Neuron (in vitro differentiated cells): ENCODE measurements around the gene PARP2.

Experiments used
- H2AFZ ChIP-seq: one replicate; pipeline ENCODE4 v1.6.1; 2013; ENCODE audit warnings: low read depth, mild to moderate bottlenecking, inconsistent platforms, low read length, moderate library complexity
- H3K27me3 ChIP-seq: one replicate; pipeline ENCODE4 v1.6.1; 2013; ENCODE audit warnings: low read length; ENCODE audit not compliant: insufficient read depth
- H3K36me3 ChIP-seq: one replicate; pipeline ENCODE4 v1.6.1; 2013; ENCODE audit warnings: low read length; ENCODE audit not compliant: insufficient read depth
- H3K4me1 ChIP-seq: one replicate; pipeline ENCODE4 v1.6.1; 2013; ENCODE audit warnings: low read length; ENCODE audit not compliant: insufficient read depth
- H3K4me3 ChIP-seq: 2 replicates; pipeline ENCODE4 v1.5.1; 2013; ENCODE audit warnings: mild to moderate bottlenecking, low read length, moderate library complexity
- H3K9me3 ChIP-seq: one replicate; pipeline ENCODE4 v1.6.1; 2013; ENCODE audit warnings: low read length

Gene PARP2

DNA sequence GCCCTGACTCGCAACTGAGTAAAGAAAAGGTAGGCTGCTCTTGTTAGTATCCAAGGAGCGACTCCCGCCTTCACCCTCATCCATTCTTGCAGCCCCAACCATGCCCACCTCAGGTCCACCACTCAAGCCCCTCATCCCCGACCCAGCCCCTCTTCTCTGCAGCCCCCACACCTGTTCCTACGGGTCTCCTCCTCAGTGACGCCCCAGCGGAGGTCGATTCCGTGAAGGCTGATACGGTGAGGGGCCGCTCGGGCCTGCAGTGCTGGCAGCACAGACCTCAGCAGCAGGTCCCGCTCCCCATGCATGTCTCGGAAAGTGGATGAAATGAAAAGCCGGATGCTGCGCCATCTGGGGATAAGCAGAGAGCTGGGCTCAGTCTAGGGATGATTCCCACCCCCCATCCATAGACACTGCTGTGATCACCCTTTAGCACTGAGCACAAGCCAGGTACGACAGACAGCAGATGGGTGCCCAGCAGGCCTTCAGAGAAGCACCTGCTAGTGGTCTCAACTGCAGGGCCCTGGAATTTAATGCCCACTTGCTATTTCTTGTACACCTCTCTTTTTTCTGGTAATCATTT lies 42.9 kb downstream of the PARP2 start:
- no peaks in the 10 kb centered on the region for H3K9me3 ChIP-seq
- H3K27me3 ChIP-seq: no peaks in the 10 kb centered on the region
- peaks cover 71% of the 10 kb centered on the region for H3K36me3 ChIP-seq
- no peaks in the 10 kb centered on the region for H3K4me1 ChIP-seq
- H2AFZ ChIP-seq: no peak overlapping the region
- H3K4me3 ChIP-seq: no peak overlapping the region

DNA sequence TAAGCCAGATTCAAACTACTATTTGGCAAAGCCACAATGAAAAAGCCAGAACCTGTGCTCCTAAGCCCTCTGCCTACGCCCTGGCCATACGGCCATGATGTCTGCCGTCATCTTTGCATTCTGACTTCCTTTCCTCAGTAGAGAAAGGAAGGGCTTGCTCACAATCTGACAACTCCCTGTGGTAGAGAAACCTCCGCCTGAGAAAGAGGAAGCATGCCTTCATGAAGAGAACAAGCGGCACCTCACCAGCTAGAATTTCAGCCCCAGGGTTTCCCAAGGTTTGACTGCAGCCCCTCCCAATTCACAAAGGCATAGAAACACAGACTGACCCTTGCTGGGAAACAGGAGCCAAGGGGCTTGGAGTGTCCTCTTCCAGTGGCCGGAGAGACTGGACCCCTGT lies 44.1 kb downstream of the PARP2 start:
- peaks cover 63% of the 10 kb centered on the region for H3K36me3 ChIP-seq
- no peaks in the 10 kb centered on the region for H3K27me3 ChIP-seq
- H3K4me3 ChIP-seq: no peak overlapping the region
- H2AFZ ChIP-seq: no peak overlapping the region
- H3K4me1 ChIP-seq: no peaks in the 10 kb centered on the region
- H3K9me3 ChIP-seq: no peaks in the 10 kb centered on the region

DNA sequence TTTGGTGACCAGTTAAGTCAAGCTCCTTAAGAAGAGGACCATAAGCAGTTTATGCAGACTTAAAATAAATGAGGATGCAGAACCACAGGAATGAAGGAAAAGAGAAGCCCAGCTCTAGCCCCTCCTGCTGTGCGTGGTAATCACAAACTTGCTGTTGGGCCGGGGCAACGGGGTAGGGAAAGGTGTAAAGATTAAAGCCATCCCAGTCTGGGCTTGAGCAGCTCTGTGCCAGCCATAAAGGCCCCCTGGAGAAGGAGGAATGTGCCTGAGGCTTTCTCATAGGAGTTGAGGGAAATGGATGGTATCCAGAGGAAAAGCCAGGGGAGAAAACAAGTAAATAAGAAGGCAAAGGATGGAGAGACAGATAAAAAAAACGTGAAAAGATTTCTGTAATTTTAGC lies 44.7 kb downstream of the PARP2 start:
- Histone ChIP-seq H3K9me3 (no peaks in the 10 kb centered on the region), H3K4me3 (no peak overlapping the region), H3K36me3 (peaks cover 58% of the 10 kb centered on the region), H2AFZ (no peak overlapping the region), H3K4me1 (no peaks in the 10 kb centered on the region), H3K27me3 (no peaks in the 10 kb centered on the region)

DNA sequence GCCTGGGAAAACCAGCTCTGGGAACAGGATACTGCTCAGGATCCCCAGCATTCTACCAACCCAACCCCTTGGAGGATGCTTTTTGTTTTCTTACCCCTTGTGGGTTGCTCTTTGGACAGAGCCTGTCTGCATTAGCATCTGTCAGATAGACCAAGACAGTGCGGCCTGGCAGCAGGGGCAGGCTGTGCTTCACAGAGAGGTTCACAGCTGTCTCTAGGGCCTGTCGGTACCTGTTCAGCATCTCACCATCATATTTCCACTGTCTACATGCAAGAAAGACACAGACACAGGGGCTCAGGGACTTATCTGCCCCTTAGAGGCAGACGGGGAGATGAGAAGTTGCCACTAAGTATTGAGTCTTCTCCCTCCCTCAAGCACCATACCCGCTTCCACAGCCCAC lies 48.1 kb downstream of the PARP2 start:
- no peak overlapping the region for H2AFZ ChIP-seq
- H3K9me3 ChIP-seq: no peaks in the 10 kb centered on the region
- H3K4me3 ChIP-seq: no peak overlapping the region
- H3K36me3 ChIP-seq: peaks cover 54% of the 10 kb centered on the region
- H3K4me1 ChIP-seq: no peaks in the 10 kb centered on the region
- H3K27me3 ChIP-seq: no peaks in the 10 kb centered on the region

DNA sequence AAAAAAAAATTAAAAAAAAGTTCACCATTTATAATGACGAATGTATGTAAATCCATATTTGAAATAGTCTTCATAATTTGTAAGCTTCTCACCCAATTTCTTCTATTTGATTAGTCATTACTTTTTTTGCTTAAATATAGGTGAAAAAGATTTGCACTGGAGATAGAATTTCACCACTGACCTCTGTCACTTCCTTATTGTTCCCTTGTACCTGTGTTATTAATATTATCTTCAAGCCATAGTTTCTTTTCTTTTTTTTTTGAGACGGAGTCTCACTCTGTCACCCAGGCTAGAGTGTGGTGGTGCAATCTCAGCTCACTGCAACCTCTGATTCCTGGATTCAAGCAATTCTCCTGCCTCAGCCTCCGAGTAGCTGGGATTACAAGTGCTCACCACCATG lies 54.1 kb downstream of the PARP2 start:
- H3K4me1 ChIP-seq: no peaks in the 10 kb centered on the region
- no peak overlapping the region for H2AFZ ChIP-seq
- H3K9me3 ChIP-seq: no peaks in the 10 kb centered on the region
- H3K36me3 ChIP-seq: peaks cover 40% of the 10 kb centered on the region
- H3K27me3 ChIP-seq: no peaks in the 10 kb centered on the region
- H3K4me3 ChIP-seq: no peak overlapping the region

DNA sequence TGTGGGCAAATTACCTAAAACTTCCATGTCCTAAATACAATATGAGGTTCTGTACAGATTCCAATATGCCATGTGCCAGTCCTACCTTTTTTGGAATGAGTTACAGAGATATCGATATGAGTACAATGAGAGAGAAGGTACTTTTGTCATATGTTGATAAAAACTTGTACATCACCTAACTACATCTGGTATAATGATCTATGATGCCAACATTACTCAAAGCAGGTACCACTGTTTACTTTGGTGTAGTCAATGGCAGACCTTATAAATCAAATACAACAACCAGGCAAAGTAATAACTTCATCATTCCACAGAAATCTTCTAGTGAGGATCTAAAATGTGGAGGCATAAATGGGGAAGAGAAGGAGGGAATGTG lies 57.1 kb downstream of the PARP2 start:
- peaks cover 40% of the 10 kb centered on the region for H3K36me3 ChIP-seq

DNA sequence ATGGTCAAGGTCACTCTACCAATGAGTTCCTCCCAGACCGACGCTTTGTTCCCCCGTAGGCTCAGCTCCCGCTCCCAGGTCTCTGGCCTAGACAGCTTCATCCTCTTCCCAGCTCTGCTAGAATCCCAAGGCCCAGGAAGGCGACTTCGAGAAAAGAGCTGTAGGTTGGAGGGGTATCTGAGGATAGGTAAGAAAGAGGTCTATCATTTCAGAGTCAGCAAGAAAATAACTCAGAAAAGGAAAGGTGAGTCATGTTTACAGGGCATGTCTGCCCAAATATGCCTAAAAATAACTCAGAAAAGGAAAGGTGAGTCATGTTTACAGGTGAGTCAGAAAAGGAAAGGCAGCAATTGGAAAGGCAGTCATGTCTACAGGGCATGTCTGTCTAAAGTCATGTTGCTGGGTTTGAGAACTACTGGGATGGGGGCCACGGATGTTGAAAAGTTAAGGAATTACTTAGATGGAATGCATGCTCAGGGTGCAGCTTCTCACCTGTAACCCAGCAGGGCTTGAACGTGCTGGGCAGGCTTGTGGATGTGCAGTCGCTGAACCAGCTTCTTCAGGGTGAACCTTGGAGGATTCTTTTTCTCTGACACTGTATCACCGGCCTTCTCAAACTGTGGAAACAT lies 57.6 kb downstream of the PARP2 start:
- H3K4me1 ChIP-seq: no peaks in the 10 kb centered on the region
- peaks cover 35% of the 10 kb centered on the region for H3K36me3 ChIP-seq
- H3K9me3 ChIP-seq: no peaks in the 10 kb centered on the region
- no peak overlapping the region for H3K4me3 ChIP-seq
- H3K27me3 ChIP-seq: no peaks in the 10 kb centered on the region
- H2AFZ ChIP-seq: no peak overlapping the region

More for the DNA sequence above, 57.1 kb downstream of the PARP2 start:
- Histone ChIP-seq H3K9me3 (no peaks in the 10 kb centered on the region), H2AFZ (no peak overlapping the region), H3K27me3 (no peaks in the 10 kb centered on the region), H3K4me3 (no peak overlapping the region), H3K4me1 (no peaks in the 10 kb centered on the region)

DNA sequence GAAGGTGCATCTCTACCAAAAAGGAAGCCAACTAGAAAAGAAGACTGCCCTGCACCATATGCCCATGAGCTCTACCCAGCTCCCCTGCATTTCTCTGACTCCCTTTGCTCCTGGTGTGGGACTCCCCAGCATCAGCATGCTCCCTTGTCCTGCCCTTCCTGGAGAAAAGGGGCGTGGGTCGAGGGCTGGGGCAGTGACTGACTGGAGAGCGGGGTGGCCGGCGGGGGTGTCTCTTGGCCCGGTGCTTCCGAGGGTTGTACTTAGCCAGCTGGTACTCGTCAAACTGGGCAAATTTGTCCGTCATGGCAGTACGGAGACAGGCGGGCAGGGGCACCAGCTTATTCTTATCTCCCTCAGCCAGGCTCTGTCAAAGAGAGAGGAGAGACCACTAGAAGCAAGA lies 60.1 kb downstream of the PARP2 start:
- Histone ChIP-seq H3K9me3 (no peaks in the 10 kb centered on the region), H3K27me3 (no peaks in the 10 kb centered on the region), H3K36me3 (peaks cover 45% of the 10 kb centered on the region), H2AFZ (no peak overlapping the region), H3K4me1 (no peaks in the 10 kb centered on the region), H3K4me3 (no peak overlapping the region)
